Measurements from ENCODE around the gene SPON1.

Gene SPON1

DNA sequence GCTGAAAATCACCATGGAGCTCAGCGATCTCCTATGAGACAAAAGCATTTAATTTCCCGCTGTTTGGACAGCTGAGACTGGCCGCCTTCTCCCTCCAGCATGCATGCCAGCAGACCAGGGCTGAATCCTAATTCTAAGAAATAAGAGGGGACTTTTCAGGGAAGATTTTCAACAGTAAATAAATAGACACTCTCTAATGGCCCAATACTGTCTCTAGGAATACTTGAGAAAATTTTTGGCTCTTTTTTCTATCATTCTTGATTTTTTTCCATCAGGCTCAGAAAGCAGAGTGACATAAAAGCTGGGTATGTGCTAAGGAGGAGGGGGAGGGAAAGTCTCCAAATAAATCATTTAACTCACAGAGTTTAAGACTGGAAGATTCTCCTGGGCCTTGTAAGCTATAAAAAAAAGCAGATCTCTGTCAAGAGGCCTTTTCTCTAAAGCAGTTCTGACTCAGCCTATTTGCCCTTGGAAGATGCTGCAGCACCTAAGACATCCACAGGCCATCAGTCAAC, 17.6 kb upstream of the SPON1 start:
- no peak for DNase-seq

DNA sequence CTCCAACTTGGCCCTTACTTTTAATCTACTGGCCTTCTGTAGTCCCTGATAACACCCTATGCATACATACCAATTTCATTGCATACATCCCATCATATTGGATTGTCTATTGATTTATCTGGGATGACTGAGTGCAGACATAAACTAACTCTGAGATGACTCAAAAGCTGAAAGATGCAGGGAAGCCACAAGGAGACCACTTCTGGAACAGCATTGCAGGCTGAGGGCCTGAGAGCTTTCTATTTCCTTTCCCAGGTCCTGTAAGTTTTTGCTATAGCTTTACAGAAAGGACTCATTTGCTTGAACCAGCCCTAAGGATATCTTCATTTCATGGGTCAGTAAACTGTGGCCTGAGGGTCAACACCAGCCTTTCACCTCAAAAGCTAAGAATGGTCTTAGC, 15.1 kb upstream of the SPON1 start:
- DNase-seq: no peak

- DNase-seq: no peak
Measured at GRCh38 chr11:13949876-13950275, 12.6 kb upstream of the SPON1 start.

GRCh38 chr11:13952221-13952620, 10.3 kb upstream of the SPON1 start:
- no peak for DNase-seq

DNA sequence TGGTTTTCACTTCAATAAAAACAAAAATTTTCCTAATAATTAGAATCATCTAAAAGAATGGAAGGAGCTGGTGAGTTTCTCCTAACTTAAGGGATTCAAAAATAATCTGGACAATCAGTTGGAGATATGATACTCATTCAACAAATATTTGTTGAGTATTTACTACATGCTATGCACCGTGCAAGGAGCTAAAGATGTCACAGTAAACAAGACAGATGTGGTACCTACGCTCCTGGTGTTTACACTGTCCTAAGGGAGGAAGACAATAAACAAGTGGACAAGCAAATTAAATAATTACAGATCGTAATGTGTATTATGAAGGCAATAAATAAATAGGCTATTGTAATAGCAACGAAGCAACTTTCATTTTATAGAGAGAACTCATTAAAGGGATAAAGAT, 9.9 kb upstream of the SPON1 start:
- DNase-seq: no peak

- no peak for DNase-seq
Measured at GRCh38 chr11:13954591-13954990, 7.9 kb upstream of the SPON1 start.

DNA sequence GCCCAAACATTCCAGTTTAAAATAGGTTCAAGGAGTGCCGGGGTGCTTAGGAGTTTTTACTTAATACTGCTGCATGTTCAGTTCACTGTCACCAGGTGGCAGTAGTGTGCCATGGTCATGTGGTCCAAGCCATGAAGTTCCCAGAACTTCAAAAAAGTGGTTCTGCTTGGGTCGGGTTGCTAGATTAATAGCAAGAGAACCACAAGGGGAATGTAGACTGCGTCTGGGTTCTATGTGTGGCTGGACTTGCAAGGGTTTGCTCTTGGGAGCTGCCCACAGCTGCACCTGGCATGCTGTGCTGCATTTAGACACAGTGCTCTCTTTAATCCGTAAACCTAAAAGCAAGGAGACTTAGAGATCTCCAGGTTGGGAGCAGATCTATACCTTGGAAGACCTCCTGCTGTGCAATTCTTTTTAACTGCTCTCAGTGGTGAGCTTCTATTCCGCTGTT, 6.5 kb upstream of the SPON1 start:
- peak; percentile 50 for DNase-seq

DNA sequence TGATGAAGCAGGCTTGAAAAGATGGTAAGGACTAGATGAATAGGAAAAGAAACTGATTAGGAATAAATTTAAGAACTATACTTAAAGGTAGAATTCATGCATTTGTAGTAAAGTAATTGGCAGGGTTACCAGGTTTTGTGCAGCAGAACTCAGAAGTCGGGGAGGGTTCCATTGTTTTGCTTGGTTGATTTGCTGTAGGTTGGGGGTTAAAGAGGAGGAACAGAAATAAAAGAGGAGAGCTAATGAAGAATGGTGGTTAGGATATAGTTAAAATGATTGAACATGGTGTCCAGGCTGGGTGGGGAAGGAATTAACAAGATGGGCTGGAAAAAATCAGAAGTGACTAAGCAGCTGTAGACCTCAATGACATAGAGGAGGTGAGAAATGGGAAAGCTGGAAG, 5.5 kb upstream of the SPON1 start:
- no peak for DNase-seq

DNA sequence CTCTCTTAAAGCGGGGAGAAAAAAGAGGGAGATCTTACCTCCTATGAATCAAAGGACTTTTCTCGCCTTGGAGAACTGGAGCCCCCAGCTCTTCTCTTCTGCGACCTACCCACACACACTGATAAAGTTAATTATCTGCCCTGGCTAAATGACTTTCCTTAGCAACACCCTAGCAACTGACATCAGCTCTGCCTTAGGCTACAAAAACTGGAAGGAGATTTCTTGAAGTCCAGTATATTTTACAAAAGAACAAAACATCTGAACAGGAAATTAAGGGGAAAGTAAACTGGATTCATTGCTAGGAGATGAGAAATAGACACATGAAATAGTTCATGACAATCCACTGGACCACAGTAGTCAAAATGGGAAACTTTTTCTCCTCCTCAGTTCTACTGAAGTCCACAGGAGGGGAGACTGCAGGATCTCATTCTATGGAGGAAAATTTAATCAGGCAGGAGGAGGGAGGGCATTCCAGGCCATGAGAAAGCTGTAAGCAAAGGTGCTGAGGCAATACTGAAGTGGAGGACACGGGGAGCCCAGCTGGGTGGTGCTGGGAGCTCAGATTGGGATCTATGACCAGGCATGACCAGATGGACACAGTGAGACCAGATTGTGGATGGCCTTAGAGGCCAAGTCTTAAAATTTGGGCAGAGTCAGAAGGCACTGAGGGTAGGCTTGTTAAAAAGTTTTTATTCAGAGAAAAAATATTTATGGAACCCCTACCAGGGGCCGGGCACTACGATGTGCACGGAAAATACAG, 3.7 kb upstream of the SPON1 start:
- DNase-seq: no peak

GRCh38 chr11:13962198-13962561, 343 bp upstream of the SPON1 start:
- no peak for DNase-seq

DNA sequence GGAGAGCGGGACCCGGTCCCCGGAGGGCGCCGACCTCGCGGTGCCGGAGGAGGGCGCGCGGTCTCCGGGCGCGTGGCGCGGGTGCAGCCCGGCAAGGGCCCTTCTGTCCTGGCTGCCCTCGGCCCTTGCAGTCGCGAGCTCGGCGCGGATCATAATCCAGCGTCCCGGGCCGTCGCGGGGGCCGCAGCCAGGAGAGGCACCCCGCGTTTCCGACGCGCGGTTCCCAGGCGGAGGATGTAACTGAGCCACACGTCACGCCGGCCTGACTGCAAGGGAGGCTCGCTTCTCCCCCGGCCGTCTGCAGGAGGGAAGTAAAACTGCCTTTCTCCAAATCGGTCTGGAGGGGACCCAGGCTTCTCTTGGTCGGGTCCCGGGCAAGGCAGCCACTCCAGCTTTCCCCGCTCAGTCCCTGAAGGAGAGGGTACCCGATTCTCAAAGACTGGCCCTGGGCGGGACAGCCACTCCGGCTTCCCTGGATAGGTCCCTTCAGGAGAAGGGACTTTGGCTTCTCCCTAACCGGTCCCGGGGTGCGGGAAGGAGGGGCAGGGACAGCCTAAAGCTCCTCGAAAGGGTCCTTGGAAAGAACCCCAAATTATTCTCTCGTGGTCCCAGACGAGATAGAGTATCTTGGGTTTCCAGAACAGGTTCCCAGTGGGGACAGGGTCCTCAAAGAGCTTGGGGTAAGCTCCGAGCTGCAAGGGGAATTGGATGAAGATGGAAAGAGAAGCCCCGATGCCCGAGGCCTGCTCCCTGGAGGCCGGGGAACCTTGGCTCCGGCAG, 836 bp downstream of the SPON1 start:
- peak; percentile 41 for DNase-seq

DNA sequence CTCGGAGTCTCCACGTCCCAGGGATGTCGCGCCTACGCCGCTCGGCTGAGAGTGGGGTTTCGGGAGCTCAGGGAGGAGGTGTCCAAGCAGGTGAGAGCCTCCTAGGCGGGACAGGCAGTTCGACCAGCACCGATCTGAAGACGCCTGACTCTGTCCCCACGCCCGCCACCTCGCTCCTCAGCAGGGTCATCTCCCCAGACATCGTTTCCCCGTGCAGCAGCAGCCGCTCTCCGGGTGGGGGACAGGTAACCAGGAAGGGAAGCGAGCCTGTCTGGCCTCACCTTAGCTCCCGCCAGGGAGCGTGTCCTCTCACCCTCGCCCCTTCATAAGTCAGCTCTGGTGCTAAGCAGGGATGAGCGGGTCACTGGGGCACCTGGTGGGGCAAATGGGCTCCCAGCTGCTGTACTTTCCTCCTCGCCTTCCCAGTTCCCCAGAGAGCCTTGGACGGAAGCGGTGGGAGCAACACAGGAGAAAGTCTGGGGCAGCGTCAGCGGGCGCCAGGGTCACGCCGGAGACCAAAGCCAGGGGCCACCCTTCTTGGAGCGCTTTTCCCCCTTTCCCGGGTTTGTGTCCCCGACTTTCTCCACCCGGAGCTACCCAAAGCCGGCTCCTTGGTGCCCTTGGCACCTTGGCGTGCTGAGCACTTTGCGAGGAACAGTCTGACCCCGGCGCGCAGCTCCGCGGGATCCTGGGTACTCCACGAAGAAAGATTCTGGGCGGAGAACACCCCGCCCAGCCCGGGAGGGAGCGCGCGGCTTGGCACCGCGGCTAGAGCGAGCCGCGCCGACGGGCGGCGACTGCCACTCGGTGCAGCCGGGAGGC, 1.6 kb downstream of the SPON1 start:
- DNase-seq: peak; percentile 18

DNA sequence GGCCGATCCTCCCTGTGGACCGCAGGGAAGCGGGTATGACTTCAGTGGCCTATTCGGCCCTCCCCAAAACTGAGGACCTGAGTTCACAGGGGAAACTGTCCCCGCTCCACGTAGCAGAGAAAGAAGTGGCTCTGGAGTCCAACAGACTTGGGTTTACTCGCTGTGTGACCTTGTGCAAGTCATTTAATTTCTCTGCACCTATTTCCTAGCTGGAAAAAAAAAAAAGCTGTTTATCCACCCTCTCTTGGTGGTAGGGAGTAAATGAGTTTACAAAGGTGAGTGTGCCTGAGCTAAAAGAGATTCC, 2.2 kb downstream of the SPON1 start:
- no peak for DNase-seq

DNA sequence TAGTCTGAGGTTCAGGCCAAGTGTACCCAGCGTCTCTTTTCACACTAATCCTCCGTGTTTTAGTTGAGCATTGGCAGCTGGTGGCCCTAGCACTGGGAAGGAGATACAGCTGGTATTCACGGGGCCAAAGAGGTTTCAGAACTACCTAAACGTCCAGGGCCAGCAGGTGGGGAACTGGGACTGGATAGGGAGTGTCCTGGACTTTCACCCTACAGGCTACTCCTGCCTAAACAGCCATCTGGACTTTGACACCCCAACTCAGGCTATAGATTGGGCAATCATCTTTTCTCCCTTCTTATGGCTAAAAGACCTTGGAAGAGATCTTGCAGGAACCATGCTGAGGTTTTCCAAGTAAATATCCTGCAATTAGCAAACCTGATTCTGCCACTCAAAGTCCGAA, 2.8 kb downstream of the SPON1 start:
- DNase-seq: no peak

DNA sequence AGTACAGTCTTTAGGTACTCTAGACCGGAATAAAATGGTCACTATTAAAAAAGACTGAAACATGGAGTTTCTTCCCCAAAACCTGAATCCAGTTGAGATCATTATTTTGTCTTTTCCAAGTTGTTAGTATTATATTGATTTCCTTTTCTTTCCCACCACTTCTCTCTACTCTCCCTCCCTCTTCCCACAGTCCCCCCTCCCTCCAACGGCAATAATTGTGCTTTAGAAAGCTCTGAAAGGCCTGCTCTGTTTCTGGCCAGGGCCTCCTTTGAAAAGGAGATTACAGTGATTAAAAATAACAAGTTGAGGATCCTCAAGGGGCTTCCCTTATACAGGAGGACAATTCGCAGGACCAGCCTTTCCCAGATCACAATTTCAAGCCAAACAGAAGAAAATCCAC, 3.5 kb downstream of the SPON1 start:
- no peak for DNase-seq

- DNase-seq: no peak
Measured at GRCh38 chr11:13966486-13966885, 4.0 kb downstream of the SPON1 start.

GRCh38 chr11:13970986-13971385, 8.5 kb downstream of the SPON1 start:
- DNase-seq: no peak

DNA sequence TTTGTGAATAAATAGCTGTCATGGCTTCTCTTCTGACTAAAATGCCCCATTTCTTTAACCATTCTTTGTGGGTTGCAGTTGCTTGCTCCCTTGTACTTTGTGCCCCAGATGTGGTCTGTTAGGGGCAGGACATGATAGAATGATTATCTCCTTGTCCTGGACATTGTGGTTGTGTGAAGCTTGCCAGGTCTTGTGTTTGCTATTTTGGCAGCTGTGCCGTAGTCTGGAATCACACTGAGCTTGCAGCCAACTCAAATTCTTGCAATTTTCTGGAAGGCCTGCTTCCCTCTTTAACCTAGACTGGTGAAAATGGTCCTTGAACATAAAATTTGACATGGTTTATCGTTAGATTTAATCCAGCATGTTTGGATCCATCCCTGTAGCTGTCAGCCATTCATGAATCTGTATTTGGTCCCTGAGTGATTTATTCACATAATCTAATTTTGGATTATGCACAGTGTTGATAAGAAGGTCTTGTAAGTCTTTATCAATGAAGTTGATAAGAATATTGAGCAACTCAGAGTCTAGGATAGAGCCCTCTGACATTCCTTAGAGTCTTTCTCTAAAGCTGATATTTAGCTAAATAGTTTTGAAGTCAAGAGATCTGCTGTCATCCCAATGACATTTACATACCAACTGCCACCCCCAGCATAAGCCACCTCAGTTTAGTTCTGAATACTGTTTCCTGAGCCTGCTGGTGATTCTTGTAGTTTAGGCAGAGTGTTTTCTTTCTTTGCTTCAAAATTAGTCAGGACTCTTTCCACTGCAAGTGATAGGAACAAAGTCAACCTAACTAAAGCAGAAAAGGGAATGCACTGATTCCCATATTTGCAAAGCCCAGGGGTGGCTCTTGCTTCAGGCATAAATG, 9.8 kb downstream of the SPON1 start:
- DNase-seq: no peak

- no peak for DNase-seq
Measured at GRCh38 chr11:13972944-13973343, 10.4 kb downstream of the SPON1 start.

DNA sequence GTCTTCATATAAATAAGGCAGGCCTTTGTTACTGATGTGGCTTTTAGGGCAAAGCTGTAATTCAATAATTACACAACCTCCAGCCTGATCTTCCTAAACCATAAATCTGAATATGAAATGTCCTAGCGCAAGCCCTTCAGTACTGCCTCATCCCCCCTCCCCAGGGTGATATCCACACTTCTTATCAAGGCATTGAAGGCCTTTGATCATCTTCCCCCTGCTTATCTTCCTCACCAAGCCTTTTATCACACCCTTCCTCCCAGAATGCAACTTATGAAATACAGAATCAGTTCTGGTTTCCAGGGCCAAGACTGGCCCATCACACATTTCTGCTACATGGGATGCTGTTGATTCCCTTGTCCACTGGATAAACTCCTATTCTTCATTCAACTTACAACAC, 12.1 kb downstream of the SPON1 start:
- DNase-seq: no peak

DNA sequence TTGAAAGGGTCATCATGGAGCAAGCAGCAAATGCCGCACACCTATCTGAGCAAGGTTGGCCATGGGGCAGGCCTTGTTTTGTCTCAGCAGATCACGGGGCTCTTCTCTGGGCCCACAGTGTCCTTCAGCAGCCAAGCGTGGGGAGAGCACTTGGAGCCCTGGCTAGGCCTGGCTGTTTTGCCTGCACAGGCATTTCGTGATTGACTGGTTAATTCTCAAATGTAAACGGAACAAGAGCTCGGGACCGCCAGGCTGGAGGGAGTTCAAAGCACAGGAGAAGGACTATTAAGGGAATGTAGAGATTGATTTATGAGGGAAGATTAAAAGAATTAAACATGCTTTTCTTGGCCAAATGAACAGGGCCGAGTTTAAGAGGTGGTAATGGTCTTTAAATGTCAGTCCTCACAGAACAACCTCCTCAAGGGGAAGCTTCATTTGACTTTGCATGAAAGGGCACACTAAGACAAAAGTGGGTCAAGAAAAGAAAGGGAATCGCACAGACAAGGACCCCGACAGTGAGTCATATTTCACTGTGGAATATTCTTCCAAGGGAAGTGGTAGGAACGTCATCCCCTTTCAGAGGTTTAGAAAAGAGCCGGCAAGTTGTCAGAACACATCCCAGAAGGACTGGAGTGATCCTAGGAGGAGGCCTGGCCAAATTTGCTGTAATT, 20.7 kb downstream of the SPON1 start:
- no peak for DNase-seq
